Measurements from ENCODE around the gene EEPD1. TPM values are rescaled to one million over a fixed set of nuclear protein-coding genes. Genes with fewer than 3 reads are reported as not detected.

The EEPD1 gene
- total RNA-seq, 1 donor from 2014 or later = 13.9 TPM

GRCh38 chr7:36188266-36188665 lies 35.2 kb downstream of the EEPD1 start:
- FAIRE-seq (no peak), DNase-seq (ENCODE audit: low spot score in 2 of 2) (no peak)

GRCh38 chr7:36188906-36189305 lies 35.9 kb downstream of the EEPD1 start:
- FAIRE-seq = no peak
- no peak for DNase-seq (ENCODE audit: low spot score in 2 of 2)

GRCh38 chr7:36190447-36191291 lies 37.6 kb downstream of the EEPD1 start:
- no peak for FAIRE-seq

GRCh38 chr7:36191292-36191920 lies 38.4 kb downstream of the EEPD1 start:
- FAIRE-seq = no peak
- no peak for DNase-seq (ENCODE audit: low spot score in 2 of 2)

More at GRCh38 chr7:36190447-36191291, 37.6 kb downstream of the EEPD1 start:
- no peak for DNase-seq (ENCODE audit: low spot score in 2 of 2)

GRCh38 chr7:36192053-36192824 lies 39.2 kb downstream of the EEPD1 start:
- DNase-seq (ENCODE audit: low spot score in 2 of 2) = peak in 1 of 2 donors; percentile 43
- FAIRE-seq = no peak

- FAIRE-seq = no peak
- DNase-seq (ENCODE audit: low spot score in 2 of 2) = no peak
Measured at GRCh38 chr7:36192877-36193276, 39.8 kb downstream of the EEPD1 start.

GRCh38 chr7:36198854-36199266 lies 45.8 kb downstream of the EEPD1 start:
- no peak for DNase-seq (ENCODE audit: low spot score in 2 of 2)
- no peak for FAIRE-seq

- no peak for FAIRE-seq
- DNase-seq (ENCODE audit: low spot score in 2 of 2) = no peak
Measured at GRCh38 chr7:36199329-36199728, 46.3 kb downstream of the EEPD1 start.

GRCh38 chr7:36201122-36201723 lies 48.2 kb downstream of the EEPD1 start:
- FAIRE-seq (no peak), DNase-seq (ENCODE audit: low spot score in 2 of 2) (no peak)

- DNase-seq (ENCODE audit: low spot score in 2 of 2) = no peak
Measured at GRCh38 chr7:36202398-36202797, 49.3 kb downstream of the EEPD1 start.

GRCh38 chr7:36203071-36203790 lies 50.2 kb downstream of the EEPD1 start:
- FAIRE-seq (no peak), DNase-seq (ENCODE audit: low spot score in 2 of 2) (no peak)

More at GRCh38 chr7:36202398-36202797, 49.3 kb downstream of the EEPD1 start:
- FAIRE-seq = no peak

- DNase-seq (ENCODE audit: low spot score in 2 of 2) = no peak
- FAIRE-seq = no peak
Measured at GRCh38 chr7:36204044-36204663, 51.1 kb downstream of the EEPD1 start.

- FAIRE-seq (no peak), DNase-seq (ENCODE audit: low spot score in 2 of 2) (no peak)
Measured at GRCh38 chr7:36204929-36205635, 52.0 kb downstream of the EEPD1 start.

- no peak for FAIRE-seq
- DNase-seq (ENCODE audit: low spot score in 2 of 2) = no peak
Measured at GRCh38 chr7:36205803-36206202, 52.7 kb downstream of the EEPD1 start.

GRCh38 chr7:36207451-36208291 lies 54.6 kb downstream of the EEPD1 start:
- DNase-seq (ENCODE audit: low spot score in 2 of 2) (peak in 1 of 2 donors; percentile 42), FAIRE-seq (no peak)

GRCh38 chr7:36208426-36208825 lies 55.4 kb downstream of the EEPD1 start:
- no peak for DNase-seq (ENCODE audit: low spot score in 2 of 2)
- FAIRE-seq = no peak

GRCh38 chr7:36208997-36209813 lies 56.2 kb downstream of the EEPD1 start:
- DNase-seq (ENCODE audit: low spot score in 2 of 2) = no peak
- no peak for FAIRE-seq

Measured in frontal cortex (tissue), 4 donors.